GM18508 (cell line): ENCODE results near the gene FAM131A.
"Not testable (repeated sequence)": the region's sequence is repeated elsewhere in the genome, so short reads cannot be mapped to it uniquely, and the experiment has no call there.

Experiments used
- ATAC-seq: cut with Tn5 transposase; IDR thresholded peaks from one replicate; pipeline ENCODE4 v1.9.1; 2021; ENCODE audit warnings: moderate number of reproducible peaks; ENCODE audit not compliant: insufficient read depth, unreplicated experiment

Gene FAM131A

GRCh38 chr3:184338511-184338945, 1.1 kb downstream of the FAM131A start:
- ATAC-seq = no peak

- ATAC-seq = no peak
Observed at GRCh38 chr3:184339001-184339400, 1.6 kb downstream of the FAM131A start.

GRCh38 chr3:184339451-184340135, 2.2 kb downstream of the FAM131A start:
- not testable (repeated sequence) for ATAC-seq

GRCh38 chr3:184341925-184342324, 4.5 kb downstream of the FAM131A start:
- no peak for ATAC-seq

- ATAC-seq = no peak
Observed at GRCh38 chr3:184343200-184343876, 5.9 kb downstream of the FAM131A start.

- no peak for ATAC-seq
Observed at GRCh38 chr3:184344579-184345316, 7.3 kb downstream of the FAM131A start.

GRCh38 chr3:184345317-184346144, 8.1 kb downstream of the FAM131A start:
- ATAC-seq = no peak

GRCh38 chr3:184346480-184347190, 9.2 kb downstream of the FAM131A start:
- ATAC-seq = no peak

- ATAC-seq = no peak
Observed at GRCh38 chr3:184347321-184348056, 10.1 kb downstream of the FAM131A start.

- ATAC-seq = no peak
Observed at GRCh38 chr3:184348057-184348382, 10.6 kb downstream of the FAM131A start.

GRCh38 chr3:184349563-184350470, 12.4 kb downstream of the FAM131A start:
- no peak for ATAC-seq

GRCh38 chr3:184350618-184351017, 13.2 kb downstream of the FAM131A start:
- ATAC-seq = no peak

- ATAC-seq = no peak
Observed at GRCh38 chr3:184351511-184352148, 14.2 kb downstream of the FAM131A start.

- no peak for ATAC-seq
Observed at GRCh38 chr3:184352149-184352785, 14.9 kb downstream of the FAM131A start.

GRCh38 chr3:184352897-184353545, 15.6 kb downstream of the FAM131A start:
- no peak for ATAC-seq

- no peak for ATAC-seq
Observed at GRCh38 chr3:184353546-184353941, 16.1 kb downstream of the FAM131A start.
